ENCODE measurements around the gene BMP8A.

- TF ChIP-seq CTCF (IDR thresholded peaks at IDR 0.05) (no peak), POLR2AphosphoS5 (IDR thresholded peaks at IDR 0.05; ENCODE audit: low read depth, low read length) (no peak), REST (IDR thresholded peaks at IDR 0.05; ENCODE audit: insufficient read depth in 1 of 2, low read depth in 2 of 2, low read length in 1 of 2) (no peak), TCF7L2 (IDR thresholded peaks at IDR 0.05; ENCODE audit: low read depth, low read length) (no peak), SIN3A (IDR thresholded peaks at IDR 0.05; ENCODE audit: borderline replicate concordance, insufficient read depth, low read depth, low read length) (no peak)
Measured at GRCh38 chr1:39571178-39571483, 79.7 kb downstream of the BMP8A start.

All from Panc1 (cell line).